IMR-90 (cell line): ENCODE results near the gene SLC4A3. TPM values are rescaled to one million over a fixed set of nuclear protein-coding genes. Genes with fewer than 3 reads are reported as not detected.

Experiments used
- ATAC-seq: fragments of 200-7000 bp; cut with Tn5 transposase; 2 replicates; pipeline ENCODE4 v1.9.1; 2020; ENCODE audit warnings: low read depth, mild to moderate bottlenecking, moderate library complexity
- BruUV-seq: library from RNA; stranded (reverse); fragments of 400-500 nt; replicated peaks from 2 replicates; lab custom pipeline; 2021; lab: Mats Ljungman, UMichigan
- CTCF ChIA-PET: fragments of 300-600 bp; formaldehyde crosslinking; extraction: SDS; loops from one replicate; lab custom pipeline; 2021; ENCODE audit warnings: antibody characterized with exemption; lab: Yijun Ruan, JAX
- POLR2A ChIA-PET: fragments of 300-600 bp; sonication (Branson Sonifier 250); formaldehyde crosslinking; loops from one replicate; lab custom pipeline; 2022; ENCODE audit warnings: antibody characterized with exemption; ENCODE audit not compliant: unreplicated experiment; lab: Charles Lee
- DNase-seq: peaks from one replicate; pipeline ENCODE4 v3.0.0; 2013
- H2AFZ ChIP-seq: replicated peaks from 2 replicates; pipeline ENCODE3; 2013; ENCODE audit warnings: low read length, mild to moderate bottlenecking; ENCODE audit not compliant: poor library complexity
- H2AK5ac ChIP-seq: 2 replicates; pipeline ENCODE4 v1.6.1; 2013; ENCODE audit warnings: low read depth, low read length, inconsistent platforms
- H2AK9ac ChIP-seq: replicated peaks from 2 replicates; pipeline ENCODE3; 2013; ENCODE audit warnings: mild to moderate bottlenecking, low read depth, low read length, moderate library complexity; ENCODE audit not compliant: poor library complexity
- H2BK120ac ChIP-seq: 2 replicates; pipeline ENCODE4 v1.6.1; 2013; ENCODE audit warnings: low read depth, low read length, inconsistent platforms
- H2BK15ac ChIP-seq: 3 replicates; pipeline ENCODE4 v1.6.1; 2013; ENCODE audit warnings: low read depth, low read length, inconsistent platforms
- H2BK20ac ChIP-seq: 2 replicates; pipeline ENCODE4 v1.6.1; 2013; ENCODE audit warnings: low read depth, mild to moderate bottlenecking, inconsistent platforms, low read length, moderate library complexity
- H2BK5ac ChIP-seq: 2 replicates; pipeline ENCODE4 v1.6.1; 2013; ENCODE audit warnings: mild to moderate bottlenecking, low read depth, low read length, inconsistent platforms; ENCODE audit not compliant: poor library complexity, severe bottlenecking
- H3K14ac ChIP-seq: replicated peaks from 2 replicates; pipeline ENCODE4 v1.6.1; 2013; ENCODE audit warnings: low read depth, low read length, inconsistent platforms
- H3K18ac ChIP-seq: 2 replicates; pipeline ENCODE4 v1.6.1; 2013; ENCODE audit warnings: low read depth, low read length, control low read depth
- H3K23ac ChIP-seq: 2 replicates; pipeline ENCODE4 v1.6.1; 2013; ENCODE audit warnings: low read depth, low read length, inconsistent platforms
- H3K27ac ChIP-seq: 2 replicates; pipeline ENCODE4 v1.5.1; 2013; ENCODE audit warnings: mild to moderate bottlenecking, control low read depth, low read length; ENCODE audit not compliant: insufficient read depth
- H3K27me3 ChIP-seq: 2 replicates; pipeline ENCODE4 v1.6.1; 2013; ENCODE audit warnings: low read length; ENCODE audit not compliant: control insufficient read depth, insufficient read depth
- H3K36me3 ChIP-seq: 2 replicates; pipeline ENCODE4 v1.6.1; 2013; ENCODE audit warnings: low read length, mixed read lengths; ENCODE audit not compliant: control insufficient read depth, insufficient read depth
- H3K4ac ChIP-seq: 2 replicates; pipeline ENCODE4 v1.6.1; 2013; ENCODE audit warnings: low read depth, low read length, inconsistent platforms
- H3K4me1 ChIP-seq: 2 replicates; pipeline ENCODE4 v1.6.1; 2013; ENCODE audit warnings: low read length, mixed read lengths; ENCODE audit not compliant: control insufficient read depth, insufficient read depth
- H3K4me2 ChIP-seq: 2 replicates; pipeline ENCODE4 v1.6.1; 2013; ENCODE audit warnings: low read depth, mild to moderate bottlenecking, control low read depth, low read length, moderate library complexity
- H3K4me3 ChIP-seq: 2 replicates; pipeline ENCODE4 v1.5.1; 2013; ENCODE audit warnings: low read depth, mild to moderate bottlenecking, control low read depth, low read length, moderate library complexity; ENCODE audit not compliant: insufficient read depth
- H3K56ac ChIP-seq: 2 replicates; pipeline ENCODE4 v1.6.1; 2013; ENCODE audit warnings: low read length, inconsistent platforms; ENCODE audit not compliant: insufficient read depth; ENCODE audit errors: extremely low read depth
- H3K79me1 ChIP-seq, 2 experiments: 2 replicates each; pipeline ENCODE4 v1.6.1; 2013; ENCODE audit warnings: low read length in 2 of 2, inconsistent platforms in 1 of 2, low read depth in 1 of 2
- H3K9ac ChIP-seq: 2 replicates; pipeline ENCODE4 v1.6.1; 2013; ENCODE audit warnings: low read depth, low read length, control low read depth
- H3K9me1 ChIP-seq: 2 replicates; pipeline ENCODE4 v1.6.1; 2013; ENCODE audit warnings: low read length, inconsistent platforms; ENCODE audit not compliant: insufficient read depth
- H3K9me3 ChIP-seq: 2 replicates; pipeline ENCODE4 v1.6.1; 2013; ENCODE audit warnings: low read length; ENCODE audit not compliant: control insufficient read depth, insufficient read depth
- H4K20me1 ChIP-seq: 2 replicates; pipeline ENCODE4 v1.6.1; 2013; ENCODE audit warnings: low read length, inconsistent platforms; ENCODE audit not compliant: insufficient read depth
- H4K5ac ChIP-seq: 2 replicates; pipeline ENCODE4 v1.6.1; 2013; ENCODE audit warnings: mild to moderate bottlenecking, low read depth, low read length, control low read depth
- H4K8ac ChIP-seq, 2 experiments: 2 replicates each; pipeline ENCODE4 v1.6.1; 2013; ENCODE audit warnings: low read depth in 2 of 2, low read length in 2 of 2, control low read depth in 1 of 2, inconsistent platforms in 1 of 2
- H4K91ac ChIP-seq: 2 replicates; pipeline ENCODE4 v1.6.1; 2013; ENCODE audit warnings: low read depth, low read length, inconsistent platforms; ENCODE audit not compliant: insufficient read depth
- BHLHE40 ChIP-seq: fragments of 150-350 bp; IDR thresholded peaks from 2 replicates; pipeline ENCODE4 v1.6.1; 2016; ENCODE audit warnings: mild to moderate bottlenecking, low read depth, low read length
- CEBPB ChIP-seq: IDR thresholded peaks from 2 replicates; pipeline ENCODE4 v1.6.1; 2012; ENCODE audit warnings: low read depth, low read length, improper control_type of control experiment
- CHD1 ChIP-seq: IDR thresholded peaks from 2 replicates; pipeline ENCODE4 v1.6.1; 2012; ENCODE audit warnings: low read depth, low read length, improper control_type of control experiment
- ELK1 ChIP-seq: fragments of 150-350 bp; IDR thresholded peaks from 2 replicates; pipeline ENCODE4 v1.6.1; 2016; ENCODE audit warnings: low read depth, mild to moderate bottlenecking, low read length, moderate library complexity, borderline replicate concordance
- FOS ChIP-seq: fragments of 150-350 bp; IDR thresholded peaks from 2 replicates; pipeline ENCODE4 v1.6.1; 2016; ENCODE audit warnings: low read depth, low read length
- MAFK ChIP-seq: IDR thresholded peaks from 2 replicates; pipeline ENCODE4 v1.6.1; 2012; ENCODE audit warnings: low read depth, low read length, improper control_type of control experiment
- MAZ ChIP-seq: IDR thresholded peaks from 2 replicates; pipeline ENCODE4 v1.6.1; 2012; ENCODE audit warnings: low read depth, mild to moderate bottlenecking, low read length, improper control_type of control experiment, moderate library complexity, borderline replicate concordance
- MXI1 ChIP-seq: IDR thresholded peaks from 2 replicates; pipeline ENCODE4 v1.6.1; 2012; ENCODE audit warnings: low read depth, mild to moderate bottlenecking, low read length, moderate library complexity, borderline replicate concordance
- NFE2L2 ChIP-seq: fragments of 150-350 bp; IDR thresholded peaks from 2 replicates; pipeline ENCODE4 v1.6.1; 2016; ENCODE audit warnings: low read depth, mild to moderate bottlenecking, low read length
- POLR2A ChIP-seq: IDR thresholded peaks from 2 replicates; pipeline ENCODE4 v1.6.1; 2012; ENCODE audit warnings: mild to moderate bottlenecking, low read depth, low read length
- RAD21 ChIP-seq: IDR thresholded peaks from 2 replicates; pipeline ENCODE4 v1.6.1; 2012; ENCODE audit warnings: low read length, improper control_type of control experiment
- RCOR1 ChIP-seq: IDR thresholded peaks from 2 replicates; pipeline ENCODE4 v1.6.1; 2012; ENCODE audit warnings: mild to moderate bottlenecking, low read length, improper control_type of control experiment; ENCODE audit not compliant: insufficient replicate concordance
- RFX5 ChIP-seq: IDR thresholded peaks from 2 replicates; pipeline ENCODE4 v1.8.0; 2012; ENCODE audit warnings: low read depth, mild to moderate bottlenecking, low read length, moderate library complexity
- SMC3 ChIP-seq: fragments of 150-350 bp; IDR thresholded peaks from 2 replicates; pipeline ENCODE4 v1.6.1; 2016; ENCODE audit warnings: low read depth, mild to moderate bottlenecking, antibody characterized with exemption, low read length, moderate library complexity
- WGBS, 2 experiments: methylation state at CpG; one replicate each; pipeline versions ENCODE4 v1.1.5 to v1.1.7; 2013; ENCODE audit warnings: missing lambda C conversion rate in 2 of 2; ENCODE audit not compliant: insufficient read length in 1 of 2; ENCODE audit errors: extremely low coverage in 2 of 2; 5-methylcytosine and 5-hydroxymethylcytosine counted together
- dilution Hi-C: fragments of 300-500 bp; cut with HindIII; formaldehyde crosslinking; loops from one replicate; pipeline ENCODE4 v1.14.3; 2018; ENCODE audit warnings: low sequenced_read_pairs; ENCODE audit not compliant: unreplicated experiment
- in situ Hi-C: fragments of 300-500 bp; cut with MboI; formaldehyde crosslinking; loops from 3 replicates; pipeline ENCODE4 v1.14.3; 2019; ENCODE audit warnings: low sequenced_read_pairs, inconsistent platforms, mixed read lengths
- intact Hi-C: fragments of 100-400 bp; cut with micrococcal nuclease; formaldehyde crosslinking; loops from 2 replicates; pipeline ENCODE4 v1.10.0; 2022
- polyA plus RNA-seq, 3 experiments: library from polyadenylated mRNA; depleted of rRNA; stranded (reverse); fragments of >200 nt; gene quantifications; 2 replicates each; pipeline ENCODE4 v1.2.3, GENCODE V29; 2012; ENCODE audit warnings: low replicate concordance in 1 of 3
- total RNA-seq: library from RNA; depleted of rRNA; stranded (reverse); fragments of >200 nt; gene quantifications from 2 replicates; pipeline ENCODE4 v1.2.3, GENCODE V29; 2012
- TF ChIP-seq, protein P1 (sequence below): conservative IDR thresholded peaks from 2 replicates; pipeline ENCODE4 v1.5.1; 2012; ENCODE audit warnings: mild to moderate bottlenecking, low read depth, low read length, improper control_type of control experiment
- TF ChIP-seq, protein P2 (sequence below): fragments of 150-350 bp; IDR thresholded peaks from 2 replicates; pipeline ENCODE4 v1.6.1; 2017; ENCODE audit warnings: mild to moderate bottlenecking, antibody characterized with exemption, low read length, low read depth

The SLC4A3 gene
- total and polyA plus RNA-seq, 2 of the 4 experiments (the other 2 are of a cell fraction), result 0.90 to 6.1 TPM

DNA sequence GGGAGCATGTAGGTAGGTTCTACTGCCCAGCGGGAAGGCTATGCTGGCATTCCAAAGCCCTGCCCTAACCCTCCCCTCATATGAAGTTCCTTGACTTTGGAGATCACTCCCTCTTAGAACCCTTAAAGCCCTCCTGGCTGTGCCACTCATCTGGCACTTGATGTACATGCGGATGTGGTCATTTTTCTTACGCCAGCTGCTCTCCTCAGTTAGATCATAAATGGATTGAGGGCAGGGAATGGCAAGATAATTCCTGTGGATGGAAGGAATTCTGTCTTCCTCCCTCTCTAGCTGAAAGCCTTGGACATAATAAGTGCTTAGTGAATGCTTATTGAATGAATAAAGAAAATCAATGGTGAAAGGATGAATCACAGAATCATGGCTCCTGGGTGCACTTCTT is 51.6 kb downstream of the SLC4A3 start:
- no peaks in the 10 kb centered on the region for H3K9me3 ChIP-seq
- H3K56ac ChIP-seq, result no peak overlapping the region
- in situ Hi-C loops (no loop called here), dilution Hi-C loops (no loop called here), intact Hi-C loops (no loop called here)
- no peaks in the 10 kb centered on the region for H3K4me1 ChIP-seq
- H3K79me1 ChIP-seq, result no peaks in the 10 kb centered on the region
- H3K4me3 ChIP-seq, result no peak overlapping the region
- no peak overlapping the region for H2AK5ac ChIP-seq
- peaks cover 18% of the 10 kb centered on the region for H3K27me3 ChIP-seq
- no peak overlapping the region for H3K18ac ChIP-seq
- no peak overlapping the region for H3K9ac ChIP-seq
- H4K5ac ChIP-seq, result no peak overlapping the region
- H2BK20ac ChIP-seq, result no peak overlapping the region
- H3K4ac ChIP-seq, result no peak overlapping the region
- POLR2A ChIA-PET, result no interaction called here
- WGBS, 2 experiments, result no CpG with 5 or more reads among the region's 3 CpGs
- no peak overlapping the region for H2BK5ac ChIP-seq
- no peak for ATAC-seq
- no peak overlapping the region for H4K91ac ChIP-seq
- no peak overlapping the region for H3K23ac ChIP-seq
- no peaks in the 10 kb centered on the region for H3K9me1 ChIP-seq
- H3K36me3 ChIP-seq, result no peaks in the 10 kb centered on the region
- H3K27ac ChIP-seq, result no peak overlapping the region
- H2AK9ac ChIP-seq, result no peak overlapping the region
- BruUV-seq, result no TSS peak
- no peak for DNase-seq
- H3K4me2 ChIP-seq, result no peak overlapping the region
- H2BK15ac ChIP-seq, result no peak overlapping the region
- TF ChIP-seq SMC3, result no peak
- TF ChIP-seq MAZ, result no peak
- no peak for TF ChIP-seq RCOR1
- TF ChIP-seq POLR2A, result no peak
- TF ChIP-seq RFX5, result no peak
- TF ChIP-seq CHD1, result no peak
- TF ChIP-seq RAD21, result no peak
- TF ChIP-seq CEBPB, result no peak
- no peak for TF ChIP-seq NFE2L2
- TF ChIP-seq BHLHE40, result no peak
- TF ChIP-seq, protein P1, sequence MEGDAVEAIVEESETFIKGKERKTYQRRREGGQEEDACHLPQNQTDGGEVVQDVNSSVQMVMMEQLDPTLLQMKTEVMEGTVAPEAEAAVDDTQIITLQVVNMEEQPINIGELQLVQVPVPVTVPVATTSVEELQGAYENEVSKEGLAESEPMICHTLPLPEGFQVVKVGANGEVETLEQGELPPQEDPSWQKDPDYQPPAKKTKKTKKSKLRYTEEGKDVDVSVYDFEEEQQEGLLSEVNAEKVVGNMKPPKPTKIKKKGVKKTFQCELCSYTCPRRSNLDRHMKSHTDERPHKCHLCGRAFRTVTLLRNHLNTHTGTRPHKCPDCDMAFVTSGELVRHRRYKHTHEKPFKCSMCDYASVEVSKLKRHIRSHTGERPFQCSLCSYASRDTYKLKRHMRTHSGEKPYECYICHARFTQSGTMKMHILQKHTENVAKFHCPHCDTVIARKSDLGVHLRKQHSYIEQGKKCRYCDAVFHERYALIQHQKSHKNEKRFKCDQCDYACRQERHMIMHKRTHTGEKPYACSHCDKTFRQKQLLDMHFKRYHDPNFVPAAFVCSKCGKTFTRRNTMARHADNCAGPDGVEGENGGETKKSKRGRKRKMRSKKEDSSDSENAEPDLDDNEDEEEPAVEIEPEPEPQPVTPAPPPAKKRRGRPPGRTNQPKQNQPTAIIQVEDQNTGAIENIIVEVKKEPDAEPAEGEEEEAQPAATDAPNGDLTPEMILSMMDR, result no peak
- TF ChIP-seq, protein P2, sequence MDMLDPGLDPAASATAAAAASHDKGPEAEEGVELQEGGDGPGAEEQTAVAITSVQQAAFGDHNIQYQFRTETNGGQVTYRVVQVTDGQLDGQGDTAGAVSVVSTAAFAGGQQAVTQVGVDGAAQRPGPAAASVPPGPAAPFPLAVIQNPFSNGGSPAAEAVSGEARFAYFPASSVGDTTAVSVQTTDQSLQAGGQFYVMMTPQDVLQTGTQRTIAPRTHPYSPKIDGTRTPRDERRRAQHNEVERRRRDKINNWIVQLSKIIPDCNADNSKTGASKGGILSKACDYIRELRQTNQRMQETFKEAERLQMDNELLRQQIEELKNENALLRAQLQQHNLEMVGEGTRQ, result no peak
- no peak for TF ChIP-seq MAFK
- TF ChIP-seq MXI1, result no peak
- TF ChIP-seq FOS, result no peak
- no peak for TF ChIP-seq ELK1
- no peak overlapping the region for H2AFZ ChIP-seq
- H2BK120ac ChIP-seq, result no peak overlapping the region
- no peaks in the 10 kb centered on the region for H4K20me1 ChIP-seq
- no peak overlapping the region for H4K8ac ChIP-seq
- CTCF ChIA-PET, result no interaction called here
- H3K14ac ChIP-seq, result no peak overlapping the region
